ENCODE measurements around the gene SLF2. TPM values are rescaled to one million over a fixed set of nuclear protein-coding genes. Genes with fewer than 3 reads are reported as not detected.

The SLF2 gene
- total and polyA plus RNA-seq, 2 of the 8 experiments (the other 6 are each of a cell fraction or from before 2014, with no cell fraction given) = 5.5 to 20.9 TPM

- no peak overlapping the region for H3K4me2 ChIP-seq (ENCODE audit: insufficient read depth in 1 of 2, low read depth in 2 of 2, low read length in 2 of 2)
- H3K23me2 ChIP-seq (ENCODE audit: low read depth, low read length) = no peaks in the 10 kb centered on the region; the same call in 1 of the 2 replicates
- no peak overlapping the region for H4K5ac ChIP-seq (ENCODE audit: insufficient read length, low read depth, low read length)
- no peak overlapping the region for H2BK20ac ChIP-seq (ENCODE audit: low read length)
- no peaks in the 10 kb centered on the region for H3K79me2 ChIP-seq (ENCODE audit: control insufficient read depth in 1 of 2, insufficient read depth in 2 of 2, low read length in 2 of 2)
- H3K27me3 ChIP-seq (replicated peaks in 1 of 4; ENCODE audit: control insufficient read depth in 3 of 4, extremely low read depth in 1 of 4, insufficient read depth in 3 of 4, low read length in 3 of 4) = no peaks in the 10 kb centered on the region
- H2AK5ac ChIP-seq (ENCODE audit: low read depth, low read length) = no peak overlapping the region
- no peak overlapping the region for H3K27ac ChIP-seq (ENCODE audit: low read depth, low read length)
- no peaks in the 10 kb centered on the region for H3K9me3 ChIP-seq (ENCODE audit: insufficient read depth in 2 of 2, low read depth in 1 of 2, low read length in 1 of 2)
- H4K91ac ChIP-seq (replicated peaks; ENCODE audit: insufficient read length, low read length) = no peak overlapping the region
- no peak overlapping the region for H3K18ac ChIP-seq (ENCODE audit: extremely low read depth, low read length)
- H2BK12ac ChIP-seq (ENCODE audit: low read depth, low read length) = peak overlapping the region; percentile 35; the same call in 1 of the 2 replicates
- 0 out of 2 replicates have a peak overlapping the region, but pooled peaks have one; percentile 65 for H2BK15ac ChIP-seq (ENCODE audit: low read length)
- WGBS, 2 experiments (ENCODE audit: extremely low coverage in 1 of 2, insufficient coverage in 1 of 2, insufficient read length in 1 of 2, insufficient replicate concordance in 2 of 2, low coverage in 1 of 2, low lambda C conversion rate in 2 of 2, missing lambda C conversion rate in 1 of 2) = 90% methylated on average over 7 of the region's 7 CpGs; no CpG with 5 or more reads in 1 of the 2 experiments
- peaks cover 0 to 8% (median 3%) of the 10 kb centered on the region in 4 experiments; a peak in 3 of 7 replicates for H3K4me1 ChIP-seq (replicated peaks in 1 of 4; ENCODE audit: control insufficient read depth in 3 of 4, insufficient read depth in 4 of 4, low read length in 3 of 4)
- H3K4me3 ChIP-seq (ENCODE audit: extremely low read depth in 1 of 4, insufficient read depth in 2 of 4, low read depth in 3 of 4, low read length in 4 of 4) = no peak overlapping the region
- no peak overlapping the region for H3K14ac ChIP-seq (ENCODE audit: insufficient read length)
- FAIRE-seq (no peak), DNase-seq (ENCODE audit: low read depth in 1 of 2, low spot score in 2 of 2) (peak in 1 of 2 experiments; percentile 33)
- ChIA-PET CTCF (ENCODE audit: partially characterized antibody) (interaction anchor here (0.8 to 7.6 kb wide), 4 partner anchors 15 to 330 kb away, joined by 3 to 110 read pairs (median 8); no protein-coding TSS in a partner anchor), POLR2A (ENCODE audit: partially characterized antibody) (interaction anchor here (1.0 kb wide), 1 partner anchor 12 kb away, joined by 3 read pairs; no protein-coding TSS in a partner anchor)
- H3K23ac ChIP-seq (ENCODE audit: insufficient read length) = no peak overlapping the region
- no peak overlapping the region for H2BK5ac ChIP-seq (ENCODE audit: low read depth, low read length)
- peak overlapping the region; percentile 71 for H2AFZ ChIP-seq (ENCODE audit: low read length)
- H3K36me3 ChIP-seq (ENCODE audit: control insufficient read depth in 2 of 4, insufficient read depth in 4 of 4, low read length in 3 of 4) = no peaks in the 10 kb centered on the region
- no peaks in the 10 kb centered on the region for H3K79me1 ChIP-seq (ENCODE audit: low read depth, low read length)
- no peak overlapping the region for H3K56ac ChIP-seq (replicated peaks; ENCODE audit: insufficient read length, low read depth, low read length)
- no peaks in the 10 kb centered on the region for H4K20me1 ChIP-seq (replicated peaks in 1 of 2; ENCODE audit: control insufficient read depth in 1 of 2, insufficient read depth in 2 of 2, low read length in 2 of 2)
- TF ChIP-seq EGR1 (IDR thresholded peaks at IDR 0.05; ENCODE audit: borderline replicate concordance, low read depth, low read length) (no peak), POLR2A (IDR thresholded peaks at IDR 0.05; ENCODE audit: control extremely low read depth in 1 of 2, low read depth in 2 of 2, low read length in 2 of 2) (no peak), PHF8 (conservative IDR thresholded peaks at IDR 0.05; ENCODE audit: low read depth, low read length) (no peak)
- no peak overlapping the region for H2BK120ac ChIP-seq (replicated peaks; ENCODE audit: low read depth, low read length)
- H3K9ac ChIP-seq (replicated peaks in 1 of 4; ENCODE audit: extremely low read depth in 1 of 4, low read depth in 3 of 4, low read length in 3 of 4) = no peak overlapping the region
- H3K4ac ChIP-seq (replicated peaks; ENCODE audit: insufficient read length, low read depth, low read length) = no peak overlapping the region
- no peak overlapping the region for H4K8ac ChIP-seq (ENCODE audit: extremely low read depth, insufficient read depth, low read length)
These were observed 22.0 kb upstream of the SLF2 start for GRCh38 chr10:100890673-100891317.
